Measurements from ENCODE around the gene SNX11.
"Not testable (repeated sequence)": the region's sequence is repeated elsewhere in the genome, so short reads cannot be mapped to it uniquely, and the experiment has no call there.

DNA sequence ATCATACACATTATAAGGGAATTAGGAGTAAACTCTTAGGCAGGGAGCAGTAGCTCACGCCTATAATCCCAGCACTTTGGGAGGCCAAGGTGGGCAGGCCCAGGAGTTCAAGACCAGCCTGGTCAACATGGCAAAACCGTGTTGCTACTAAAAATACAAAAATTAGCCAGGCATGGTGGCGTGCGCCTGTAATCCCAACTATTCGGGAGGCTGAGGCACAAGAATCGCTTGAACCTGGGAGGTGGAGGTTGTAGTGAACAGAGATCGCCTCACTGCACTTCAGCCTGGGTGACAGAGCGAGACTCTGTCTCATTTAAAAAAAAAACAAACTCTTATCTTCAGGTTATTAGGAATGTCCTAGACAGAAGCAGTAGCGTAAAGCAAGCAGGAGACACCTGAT lies 34.8 kb upstream of the SNX11 start:
- not testable (repeated sequence) for TF ChIP-seq POLR2AphosphoS5 (IDR thresholded peaks at IDR 0.05; ENCODE audit: low read depth, low read length); CTCF (IDR thresholded peaks at IDR 0.05 in 2 of 3, conservative IDR thresholded peaks at IDR 0.05 in 1 of 3; ENCODE audit: borderline replicate concordance in 1 of 3, insufficient read depth in 1 of 3, low read depth in 2 of 3, low read length in 2 of 3)
